ENCODE data around the gene LARGE1.

Gene LARGE1

GRCh38 chr22:33871935-33872334 is 48.3 kb downstream of the LARGE1 start:
- no peak overlapping the region for H3K4me3 ChIP-seq (ENCODE audit: low read depth, low read length)
- H3K36me3 ChIP-seq (ENCODE audit: control insufficient read depth, insufficient read depth, low read length), result no peaks in the 10 kb centered on the region
- no peaks in the 10 kb centered on the region for H3K27me3 ChIP-seq (ENCODE audit: control insufficient read depth, insufficient read depth, low read length)
- H3K27ac ChIP-seq (ENCODE audit: low read depth, low read length), result no peak overlapping the region
- peaks cover 32% of the 10 kb centered on the region for H3K4me1 ChIP-seq (ENCODE audit: control insufficient read depth, insufficient read depth, low read length)
- H3K9ac ChIP-seq (ENCODE audit: low read depth, low read length), result no peak overlapping the region
- no peaks in the 10 kb centered on the region for H3K9me3 ChIP-seq (ENCODE audit: control insufficient read depth, insufficient read depth, low read length)

GRCh38 chr22:33869946-33870345 is 50.3 kb downstream of the LARGE1 start:
- Histone ChIP-seq H3K27ac (ENCODE audit: low read depth, low read length) (no peak overlapping the region), H3K4me3 (ENCODE audit: low read depth, low read length) (no peak overlapping the region), H3K4me1 (ENCODE audit: control insufficient read depth, insufficient read depth, low read length) (peaks cover 19% of the 10 kb centered on the region), H3K36me3 (ENCODE audit: control insufficient read depth, insufficient read depth, low read length) (no peaks in the 10 kb centered on the region), H3K27me3 (ENCODE audit: control insufficient read depth, insufficient read depth, low read length) (no peaks in the 10 kb centered on the region), H3K9ac (ENCODE audit: low read depth, low read length) (no peak overlapping the region), H3K9me3 (ENCODE audit: control insufficient read depth, insufficient read depth, low read length) (no peaks in the 10 kb centered on the region)

- no peaks in the 10 kb centered on the region for H3K9me3 ChIP-seq (ENCODE audit: control insufficient read depth, insufficient read depth, low read length)
- no peaks in the 10 kb centered on the region for H3K36me3 ChIP-seq (ENCODE audit: control insufficient read depth, insufficient read depth, low read length)
- no peak overlapping the region for H3K9ac ChIP-seq (ENCODE audit: low read depth, low read length)
- H3K27ac ChIP-seq (ENCODE audit: low read depth, low read length), result no peak overlapping the region
- no peaks in the 10 kb centered on the region for H3K27me3 ChIP-seq (ENCODE audit: control insufficient read depth, insufficient read depth, low read length)
- H3K4me1 ChIP-seq (ENCODE audit: control insufficient read depth, insufficient read depth, low read length), result 0 out of 2 replicates have a peak, but pooled peaks cover 4% of the 10 kb centered on the region
- no peak overlapping the region for H3K4me3 ChIP-seq (ENCODE audit: low read depth, low read length)
These were observed 52.3 kb downstream of the LARGE1 start for GRCh38 chr22:33867971-33868370.

- Histone ChIP-seq H3K27ac (ENCODE audit: low read depth, low read length) (no peak overlapping the region), H3K9ac (ENCODE audit: low read depth, low read length) (no peak overlapping the region), H3K4me1 (ENCODE audit: control insufficient read depth, insufficient read depth, low read length) (0 out of 2 replicates have a peak, but pooled peaks cover 4% of the 10 kb centered on the region), H3K9me3 (ENCODE audit: control insufficient read depth, insufficient read depth, low read length) (no peaks in the 10 kb centered on the region), H3K4me3 (ENCODE audit: low read depth, low read length) (no peak overlapping the region), H3K36me3 (ENCODE audit: control insufficient read depth, insufficient read depth, low read length) (no peaks in the 10 kb centered on the region), H3K27me3 (ENCODE audit: control insufficient read depth, insufficient read depth, low read length) (no peaks in the 10 kb centered on the region)
These were observed 53.0 kb downstream of the LARGE1 start for GRCh38 chr22:33867118-33867866.

GRCh38 chr22:33866511-33866910 is 53.8 kb downstream of the LARGE1 start:
- no peaks in the 10 kb centered on the region for H3K36me3 ChIP-seq (ENCODE audit: control insufficient read depth, insufficient read depth, low read length)
- H3K4me1 ChIP-seq (ENCODE audit: control insufficient read depth, insufficient read depth, low read length), result no peaks in the 10 kb centered on the region
- H3K27me3 ChIP-seq (ENCODE audit: control insufficient read depth, insufficient read depth, low read length), result no peaks in the 10 kb centered on the region
- H3K4me3 ChIP-seq (ENCODE audit: low read depth, low read length), result no peak overlapping the region
- H3K9me3 ChIP-seq (ENCODE audit: control insufficient read depth, insufficient read depth, low read length), result no peaks in the 10 kb centered on the region
- H3K27ac ChIP-seq (ENCODE audit: low read depth, low read length), result no peak overlapping the region
- H3K9ac ChIP-seq (ENCODE audit: low read depth, low read length), result no peak overlapping the region

- Histone ChIP-seq H3K36me3 (ENCODE audit: control insufficient read depth, insufficient read depth, low read length) (no peaks in the 10 kb centered on the region), H3K9me3 (ENCODE audit: control insufficient read depth, insufficient read depth, low read length) (no peaks in the 10 kb centered on the region), H3K27ac (ENCODE audit: low read depth, low read length) (no peak overlapping the region), H3K27me3 (ENCODE audit: control insufficient read depth, insufficient read depth, low read length) (no peaks in the 10 kb centered on the region), H3K4me1 (ENCODE audit: control insufficient read depth, insufficient read depth, low read length) (peaks cover 3% of the 10 kb centered on the region; the same call in 1 of the 2 replicates), H3K9ac (ENCODE audit: low read depth, low read length) (no peak overlapping the region), H3K4me3 (ENCODE audit: low read depth, low read length) (no peak overlapping the region)
These were observed 54.3 kb downstream of the LARGE1 start for GRCh38 chr22:33865996-33866395.

- no peaks in the 10 kb centered on the region for H3K36me3 ChIP-seq (ENCODE audit: control insufficient read depth, insufficient read depth, low read length)
- peaks cover 10% of the 10 kb centered on the region; the same call in 1 of the 2 replicates for H3K4me1 ChIP-seq (ENCODE audit: control insufficient read depth, insufficient read depth, low read length)
- no peaks in the 10 kb centered on the region for H3K27me3 ChIP-seq (ENCODE audit: control insufficient read depth, insufficient read depth, low read length)
- no peak overlapping the region for H3K27ac ChIP-seq (ENCODE audit: low read depth, low read length)
- no peaks in the 10 kb centered on the region for H3K9me3 ChIP-seq (ENCODE audit: control insufficient read depth, insufficient read depth, low read length)
- H3K4me3 ChIP-seq (ENCODE audit: low read depth, low read length), result no peak overlapping the region
- no peak overlapping the region for H3K9ac ChIP-seq (ENCODE audit: low read depth, low read length)
These were observed 55.0 kb downstream of the LARGE1 start for GRCh38 chr22:33865248-33865647.

- Histone ChIP-seq H3K27me3 (ENCODE audit: control insufficient read depth, insufficient read depth, low read length) (no peaks in the 10 kb centered on the region), H3K9ac (ENCODE audit: low read depth, low read length) (no peak overlapping the region), H3K9me3 (ENCODE audit: control insufficient read depth, insufficient read depth, low read length) (no peaks in the 10 kb centered on the region), H3K4me1 (ENCODE audit: control insufficient read depth, insufficient read depth, low read length) (peaks cover 11% of the 10 kb centered on the region; the same call in 1 of the 2 replicates), H3K36me3 (ENCODE audit: control insufficient read depth, insufficient read depth, low read length) (no peaks in the 10 kb centered on the region), H3K4me3 (ENCODE audit: low read depth, low read length) (no peak overlapping the region), H3K27ac (ENCODE audit: low read depth, low read length) (no peak overlapping the region)
These were observed 55.5 kb downstream of the LARGE1 start for GRCh38 chr22:33864723-33865130.

GRCh38 chr22:33861216-33861875 is 58.9 kb downstream of the LARGE1 start:
- Histone ChIP-seq H3K4me1 (ENCODE audit: control insufficient read depth, insufficient read depth, low read length) (peaks cover 14% of the 10 kb centered on the region; the same call in 1 of the 2 replicates), H3K36me3 (ENCODE audit: control insufficient read depth, insufficient read depth, low read length) (no peaks in the 10 kb centered on the region), H3K9me3 (ENCODE audit: control insufficient read depth, insufficient read depth, low read length) (no peaks in the 10 kb centered on the region), H3K4me3 (ENCODE audit: low read depth, low read length) (no peak overlapping the region), H3K27ac (ENCODE audit: low read depth, low read length) (no peak overlapping the region), H3K27me3 (ENCODE audit: control insufficient read depth, insufficient read depth, low read length) (no peaks in the 10 kb centered on the region), H3K9ac (ENCODE audit: low read depth, low read length) (0 out of 2 replicates have a peak overlapping the region, but pooled peaks have one; percentile 12)

GRCh38 chr22:33860386-33860785 is 59.9 kb downstream of the LARGE1 start:
- no peaks in the 10 kb centered on the region for H3K9me3 ChIP-seq (ENCODE audit: control insufficient read depth, insufficient read depth, low read length)
- H3K36me3 ChIP-seq (ENCODE audit: control insufficient read depth, insufficient read depth, low read length), result no peaks in the 10 kb centered on the region
- no peaks in the 10 kb centered on the region for H3K27me3 ChIP-seq (ENCODE audit: control insufficient read depth, insufficient read depth, low read length)
- no peak overlapping the region for H3K27ac ChIP-seq (ENCODE audit: low read depth, low read length)
- peaks cover 14% of the 10 kb centered on the region; the same call in 1 of the 2 replicates for H3K4me1 ChIP-seq (ENCODE audit: control insufficient read depth, insufficient read depth, low read length)
- no peak overlapping the region for H3K9ac ChIP-seq (ENCODE audit: low read depth, low read length)
- H3K4me3 ChIP-seq (ENCODE audit: low read depth, low read length), result no peak overlapping the region

- no peaks in the 10 kb centered on the region for H3K9me3 ChIP-seq (ENCODE audit: control insufficient read depth, insufficient read depth, low read length)
- no peak overlapping the region for H3K9ac ChIP-seq (ENCODE audit: low read depth, low read length)
- H3K4me3 ChIP-seq (ENCODE audit: low read depth, low read length), result no peak overlapping the region
- H3K27me3 ChIP-seq (ENCODE audit: control insufficient read depth, insufficient read depth, low read length), result no peaks in the 10 kb centered on the region
- H3K27ac ChIP-seq (ENCODE audit: low read depth, low read length), result no peak overlapping the region
- H3K36me3 ChIP-seq (ENCODE audit: control insufficient read depth, insufficient read depth, low read length), result no peaks in the 10 kb centered on the region
- H3K4me1 ChIP-seq (ENCODE audit: control insufficient read depth, insufficient read depth, low read length), result peaks cover 18% of the 10 kb centered on the region
These were observed 61.0 kb downstream of the LARGE1 start for GRCh38 chr22:33859311-33859710.
